Ovary (tissue), 3 donors: ENCODE results near the gene DOK3.

Source experiments
- CTCF ChIP-seq, 3 donors: fragments of 450-650 bp in 2 of 3; fragments of 200-600 bp in 1 of 3; IDR thresholded peaks; one replicate each; pipeline versions ENCODE4 v1.5.1 to v1.8.0; 2016 to 2022; ENCODE audit warnings: antibody characterized with exemption in 3 of 3, mild to moderate bottlenecking in 1 of 3
- POLR2A ChIP-seq: fragments of 450-650 bp; IDR thresholded peaks from one replicate; pipeline ENCODE4 v1.6.1; 2017; ENCODE audit warnings: antibody characterized with exemption, mild to moderate bottlenecking, moderate library complexity
- donor health status: DM: no; HTN: no; CAD: no.

- TF ChIP-seq CTCF (IDR thresholded peaks at IDR 0.05) (no peak), POLR2A (no peak)
Measured at GRCh38 chr5:177510567-177511053, 984 bp upstream of the DOK3 start.
